ENCODE data around the gene PPP1R3D. TPM values are rescaled to one million over a fixed set of nuclear protein-coding genes. Genes with fewer than 3 reads are reported as not detected.

Gene PPP1R3D
- total RNA-seq, 1 experiment from 2014 or later = 3.1 TPM

- Histone ChIP-seq H3K14ac (ENCODE audit: insufficient read depth, low read length) (no peak overlapping the region), H2BK12ac (ENCODE audit: insufficient read length, low read depth, low read length) (no peak overlapping the region), H4K20me1 (ENCODE audit: control insufficient read depth, insufficient read depth, insufficient read length) (no peaks in the 10 kb centered on the region), H2BK15ac (ENCODE audit: low read depth, low read length) (no peak overlapping the region), H4K91ac (ENCODE audit: insufficient read length, low read depth, low read length) (no peak overlapping the region), H4K8ac (replicated peaks; ENCODE audit: insufficient read length, low read depth, low read length) (no peak overlapping the region), H3K4me1 (ENCODE audit: insufficient read depth, low read length) (no peaks in the 10 kb centered on the region), H3K27me3 (ENCODE audit: insufficient read depth, low read length) (no peaks in the 10 kb centered on the region; the same call in 1 of the 2 replicates), H2BK5ac (ENCODE audit: insufficient read length, low read length) (no peak overlapping the region), H3K9ac (ENCODE audit: extremely low read depth, insufficient read length, low read length) (no peak overlapping the region), H3T11ph (ENCODE audit: low read length) (no peak overlapping the region), H2AK5ac (ENCODE audit: insufficient read length, low read length) (no peak overlapping the region), H3K9me3 (ENCODE audit: control insufficient read depth, low read depth, low read length) (no peaks in the 10 kb centered on the region), H3K4ac (ENCODE audit: low read depth, low read length) (no peak overlapping the region), H3K23me2 (ENCODE audit: insufficient read length, low read depth, low read length, poor library complexity, severe bottlenecking) (no peaks in the 10 kb centered on the region), H3K27ac (ENCODE audit: insufficient read length, low read depth, low read length) (no peak overlapping the region), H2BK20ac (ENCODE audit: low read depth, low read length, poor library complexity, severe bottlenecking) (no peak overlapping the region), H3K79me1 (ENCODE audit: insufficient read depth, low read depth, low read length, poor library complexity, severe bottlenecking) (no peaks in the 10 kb centered on the region), H3K56ac (ENCODE audit: insufficient read length, low read depth, low read length) (no peak overlapping the region), H2AFZ (ENCODE audit: low read length) (no peak overlapping the region), H3K79me2 (ENCODE audit: insufficient read depth, low read length) (no peaks in the 10 kb centered on the region), H4K5ac (ENCODE audit: insufficient read length, low read depth, low read length) (no peak overlapping the region), H2BK120ac (ENCODE audit: low read depth, low read length, poor library complexity, severe bottlenecking) (no peak overlapping the region), H3K23ac (ENCODE audit: insufficient read length, low read depth, low read length) (no peak overlapping the region), H3K4me2 (ENCODE audit: insufficient read depth, insufficient read length, low read length) (no peak overlapping the region), H3K18ac (ENCODE audit: insufficient read length, low read depth, low read length) (no peak overlapping the region)
- Mint-ChIP-seq H3K9me3 (no peaks in the 10 kb centered on the region), H3K4me3 (no peak overlapping the region), H3K4me1 (peaks cover 15 to 18% of the 10 kb centered on the region in 2 experiments), H3K27ac (no peak overlapping the region), H3K27me3 (ENCODE audit: low read depth) (no peaks in the 10 kb centered on the region), H3K36me3 (ENCODE audit: insufficient read depth in 1 of 3, low read depth in 3 of 3) (peaks cover 0 to 2% (median 0%) of the 10 kb centered on the region in 3 experiments; a peak in 2 of 7 replicates)
- DNase-seq = no peak
- TF ChIP-seq CTCF (conservative IDR thresholded peaks at IDR 0.05) = no peak
- WGBS (ENCODE audit: extremely low coverage, insufficient read length, low lambda C conversion rate) = no CpG with 5 or more reads among the region's 8 CpGs
Observed at GRCh38 chr20:59985164-59985563, 45.1 kb upstream of the PPP1R3D start.

Data from H9 (cell line).